GM21360 (cell line): ENCODE measurements around the gene CFDP1.
A peak's percentile ranks its signal among the peaks of the same experiment; 100 is the strongest.

ENCODE experiments used
- ATAC-seq: cut with Tn5 transposase; IDR thresholded peaks from one replicate; pipeline ENCODE4 v1.9.1; 2021; ENCODE audit warnings: mild to moderate bottlenecking, moderate library complexity; ENCODE audit not compliant: unreplicated experiment

CFDP1 gene

DNA sequence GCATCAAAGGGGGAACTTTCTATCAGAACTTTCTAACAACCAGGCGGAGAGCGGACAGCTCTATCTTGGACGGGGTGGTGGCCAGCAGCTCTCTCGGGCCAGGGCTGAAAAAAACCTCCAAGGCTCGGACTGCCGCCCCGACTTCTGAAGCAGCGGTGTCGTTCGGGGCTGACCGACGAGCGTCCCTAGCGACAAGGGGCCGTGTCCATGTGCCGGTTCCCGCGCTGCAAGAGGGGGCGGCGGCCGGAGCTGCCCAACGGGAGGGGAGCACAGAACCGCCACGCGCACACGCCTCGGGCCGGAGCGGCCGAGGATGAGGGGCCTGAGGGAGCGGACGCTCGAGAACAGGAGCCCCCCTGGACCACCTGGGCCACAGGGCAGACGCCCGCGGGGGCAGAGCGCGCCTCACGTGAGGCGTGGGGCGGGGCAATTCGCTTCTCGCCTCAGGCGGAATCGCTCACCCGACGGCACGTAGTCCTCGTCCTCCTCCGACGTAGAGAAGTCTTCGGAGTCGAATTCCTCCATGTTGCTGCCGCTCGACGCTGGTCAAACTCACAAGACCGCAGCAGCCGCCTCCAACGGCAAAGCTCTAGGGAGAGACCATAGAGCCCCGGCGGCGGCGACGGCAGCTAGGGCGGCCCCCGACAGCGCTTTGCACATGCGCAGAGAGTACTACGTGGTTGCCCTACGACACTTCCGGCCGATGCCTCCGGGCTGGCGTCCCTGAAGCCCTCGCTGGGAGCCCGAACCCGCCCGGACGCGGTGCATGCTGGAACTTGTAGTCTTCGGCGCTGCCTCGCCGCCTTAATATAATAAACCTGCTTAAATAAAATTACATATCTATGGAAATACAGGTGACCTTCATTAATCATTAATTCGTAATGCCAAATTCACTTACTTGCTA, at the start of gene CFDP1:
Gene CFDP1 (minus strand): TSS at position 676 of the 904 bp plus-strand sequence. CDS start 151 bp downstream, at position 525.
- ATAC-seq, result peak; percentile 92

DNA sequence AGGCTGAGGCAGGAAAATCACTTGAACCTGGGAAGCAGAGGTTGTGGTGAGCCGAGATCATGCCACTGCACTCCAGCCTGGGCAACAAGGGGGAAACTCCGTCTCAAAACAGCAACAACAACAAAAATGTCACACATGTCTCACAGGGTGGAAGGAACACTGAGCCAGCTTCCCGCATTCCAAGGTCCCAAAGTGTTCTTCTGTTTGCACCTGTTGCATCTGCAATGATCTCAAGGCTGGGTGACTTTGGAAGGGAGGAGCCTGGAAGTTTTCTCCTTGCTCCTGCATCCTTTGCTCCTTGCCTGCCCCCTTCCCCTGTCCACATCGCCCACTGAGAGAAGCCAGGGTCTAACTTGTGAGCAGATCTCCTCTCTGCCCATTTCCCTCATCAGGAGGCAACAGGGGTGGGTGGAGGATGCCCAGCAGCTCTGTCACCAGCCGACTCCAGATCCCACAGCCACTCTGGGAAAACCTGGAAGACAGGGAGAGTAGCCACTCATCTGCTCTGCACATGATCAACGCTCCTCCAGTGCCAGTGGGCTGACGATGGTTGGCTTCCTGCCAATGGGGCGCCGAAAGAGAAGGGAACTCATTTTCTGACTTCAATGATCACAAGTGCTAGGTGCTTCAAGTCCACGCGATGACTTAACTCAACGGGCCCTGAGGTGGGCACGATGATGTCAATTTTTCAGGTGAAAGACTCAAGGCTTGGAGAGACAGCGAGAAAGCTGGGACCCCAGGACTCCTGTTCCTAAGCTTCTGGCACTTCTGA, 49.3 kb upstream of the CFDP1 start:
- ATAC-seq, result no peak

GRCh38 chr16:75481475-75481874, 48.2 kb upstream of the CFDP1 start:
- ATAC-seq, result no peak

- no peak for ATAC-seq
Measured at GRCh38 chr16:75479421-75479990, 46.2 kb upstream of the CFDP1 start.

DNA sequence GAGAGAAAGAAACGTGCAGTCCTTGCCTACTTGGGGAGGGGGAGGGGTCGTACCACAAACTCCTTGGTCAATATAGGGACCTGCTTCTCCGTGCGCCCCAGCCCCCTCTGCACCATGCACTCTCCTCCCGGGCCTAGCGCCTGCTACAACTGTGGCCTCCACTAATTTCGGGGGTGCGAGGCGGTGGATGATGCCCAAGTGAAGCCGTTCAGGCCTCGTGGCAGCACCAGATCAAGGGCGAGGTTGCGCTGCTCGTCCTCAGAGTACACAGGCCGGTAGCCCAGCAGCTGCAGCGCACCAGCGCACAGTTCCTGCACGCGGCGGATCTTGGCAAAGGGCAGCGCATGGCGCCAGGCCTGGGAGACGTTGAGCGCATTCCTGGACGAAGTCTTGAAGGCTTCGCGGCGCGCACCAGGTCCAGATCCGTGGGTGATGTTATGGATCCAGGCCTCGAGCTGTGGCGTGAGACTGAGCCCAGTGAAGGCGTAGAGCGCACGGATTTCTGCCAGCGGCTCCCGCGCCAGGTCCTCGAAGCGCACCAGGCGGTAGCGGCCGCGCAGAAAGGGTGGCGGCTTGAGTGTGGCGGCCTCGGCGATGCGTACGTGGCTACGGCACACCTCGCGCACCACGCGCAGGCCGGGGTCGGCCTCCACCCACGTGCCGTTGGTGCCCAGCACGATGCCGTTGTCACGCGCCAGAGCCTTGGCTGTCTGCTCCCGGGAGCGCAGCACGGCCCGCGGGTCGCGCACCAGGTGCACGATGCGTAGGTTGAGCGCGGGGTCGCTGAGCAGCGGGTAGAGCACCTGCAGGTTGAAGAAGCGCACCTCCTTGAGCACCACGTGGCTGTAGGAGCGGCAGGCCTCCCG, 45.4 kb upstream of the CFDP1 start:
- ATAC-seq, result no peak

GRCh38 chr16:75477680-75478473, 44.6 kb upstream of the CFDP1 start:
- no peak for ATAC-seq

DNA sequence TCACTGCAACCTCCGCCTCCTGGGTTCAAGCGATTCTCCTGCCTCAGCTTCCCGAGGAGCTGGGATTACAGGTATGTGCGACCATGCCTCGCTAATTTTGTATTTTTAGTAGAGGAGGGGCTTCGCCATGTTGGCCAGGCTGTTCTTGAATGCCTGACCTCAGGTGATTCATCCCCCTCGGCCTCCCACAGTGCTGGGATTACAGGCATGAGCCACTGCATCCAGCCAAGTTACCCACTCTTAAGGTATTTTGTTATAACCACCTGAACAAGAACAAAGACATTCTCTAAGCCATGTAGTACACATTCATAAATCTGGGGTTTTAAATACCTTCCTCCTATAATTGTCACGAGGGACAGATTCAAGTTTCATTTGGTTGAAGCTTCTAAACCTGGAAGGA, 43.5 kb upstream of the CFDP1 start:
- no peak for ATAC-seq

GRCh38 chr16:75475420-75475847, 42.1 kb upstream of the CFDP1 start:
- ATAC-seq, result no peak

DNA sequence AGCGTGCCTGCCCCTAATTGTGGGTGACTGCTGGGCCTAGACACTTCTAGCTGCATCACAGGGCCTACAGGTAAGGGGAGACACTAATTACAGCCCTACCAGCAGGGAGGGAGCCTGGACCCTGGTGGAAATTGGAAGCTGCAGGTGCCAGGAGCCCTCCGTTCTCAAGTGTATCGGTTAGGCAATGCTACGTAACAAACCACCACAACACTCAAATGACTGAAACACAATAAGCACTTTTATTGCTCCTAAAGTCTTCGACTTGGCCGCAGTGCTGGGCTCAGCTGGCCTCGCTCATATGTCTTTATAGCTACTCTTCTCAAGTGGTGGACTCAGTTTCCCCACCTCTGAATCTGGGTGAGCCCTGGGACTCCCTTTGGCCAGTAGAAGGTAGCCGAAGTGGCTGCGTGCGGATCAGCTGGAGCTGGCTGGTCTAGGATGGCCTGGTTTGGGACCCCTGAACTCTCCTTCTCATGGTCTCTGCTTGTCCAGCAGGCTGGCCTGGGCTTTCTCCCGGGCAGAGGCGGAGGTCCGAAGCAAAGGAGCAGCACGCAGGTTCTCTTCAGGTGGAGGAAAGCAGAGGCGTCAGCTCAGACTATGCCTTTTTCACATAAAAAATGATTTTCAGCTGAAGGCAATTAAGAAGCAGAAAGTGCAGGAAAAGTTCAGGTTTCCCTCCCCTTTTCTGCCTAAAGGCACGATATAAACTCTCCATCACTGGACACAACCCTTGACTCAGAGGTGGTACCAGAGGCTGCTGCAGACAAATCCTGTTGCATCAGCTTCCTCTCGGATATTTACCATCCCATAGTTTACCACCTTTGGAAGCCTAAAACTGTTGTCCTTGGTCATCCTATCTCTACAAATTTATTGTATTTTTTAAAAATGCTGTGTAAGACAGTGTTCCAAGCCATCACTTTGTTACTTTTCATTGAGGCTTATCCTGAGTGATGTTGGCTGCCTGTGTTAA, 39.9 kb upstream of the CFDP1 start:
- ATAC-seq, result no peak

DNA sequence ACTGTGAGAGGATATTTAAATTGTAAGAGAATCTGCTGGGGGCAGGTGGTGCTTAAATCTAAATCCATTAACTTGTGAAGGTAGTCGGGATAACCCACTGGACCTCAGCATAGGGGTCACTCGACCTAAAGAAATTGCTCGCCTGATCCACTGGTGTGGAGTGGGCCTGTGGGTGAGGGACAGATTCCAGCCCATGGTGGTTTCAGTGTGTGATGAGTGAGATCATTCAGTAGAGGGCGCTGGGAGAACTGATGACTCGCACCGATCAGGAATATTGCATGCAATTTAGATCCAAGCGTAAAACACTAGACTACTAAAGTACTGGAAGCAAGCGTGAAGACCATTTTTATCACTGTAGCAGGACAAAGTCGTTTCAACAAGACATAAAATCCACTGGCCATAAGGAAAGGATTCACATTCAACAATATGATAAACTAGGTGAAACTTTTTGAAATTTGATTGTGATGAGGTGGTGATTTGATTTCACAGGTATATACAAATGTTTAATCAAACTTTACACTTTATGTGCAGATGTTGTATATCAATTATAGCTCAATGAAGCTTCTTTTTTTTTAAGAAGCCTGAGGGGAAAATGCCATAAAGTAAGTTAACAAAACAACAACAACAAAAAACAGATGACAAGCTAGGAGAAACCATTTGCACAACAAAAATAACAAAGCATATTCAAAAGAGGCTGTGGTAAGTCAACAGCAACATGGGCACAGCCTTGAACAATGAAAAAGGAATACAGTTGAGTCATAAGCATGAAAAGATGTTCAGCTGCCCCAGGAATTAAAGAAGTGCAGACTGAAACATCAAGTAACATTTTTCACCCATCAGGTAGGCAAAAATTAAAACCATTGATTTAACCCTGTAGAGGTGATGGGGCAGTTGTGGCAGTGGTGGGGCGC, 38.7 kb upstream of the CFDP1 start:
- peak; percentile 82 for ATAC-seq

DNA sequence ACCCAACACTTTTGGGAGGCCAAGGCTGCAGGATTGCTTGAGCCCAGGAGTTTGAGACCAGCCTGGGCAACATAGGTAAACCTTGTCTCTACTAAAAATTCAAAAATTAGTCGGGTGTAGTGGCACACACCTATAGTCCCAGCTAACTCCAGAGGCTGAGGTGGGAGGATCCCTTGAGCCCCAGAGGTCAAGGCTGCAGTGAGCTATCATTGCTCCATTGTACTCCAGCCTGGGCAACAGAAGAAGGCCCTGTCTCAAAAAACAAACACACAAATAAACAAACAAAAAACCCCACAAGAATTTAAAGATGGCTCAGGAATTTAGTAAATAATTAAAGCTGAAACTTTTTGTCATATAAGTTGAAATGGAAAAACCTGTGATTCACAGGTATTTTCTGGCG, 33.5 kb upstream of the CFDP1 start:
- ATAC-seq, result no peak

DNA sequence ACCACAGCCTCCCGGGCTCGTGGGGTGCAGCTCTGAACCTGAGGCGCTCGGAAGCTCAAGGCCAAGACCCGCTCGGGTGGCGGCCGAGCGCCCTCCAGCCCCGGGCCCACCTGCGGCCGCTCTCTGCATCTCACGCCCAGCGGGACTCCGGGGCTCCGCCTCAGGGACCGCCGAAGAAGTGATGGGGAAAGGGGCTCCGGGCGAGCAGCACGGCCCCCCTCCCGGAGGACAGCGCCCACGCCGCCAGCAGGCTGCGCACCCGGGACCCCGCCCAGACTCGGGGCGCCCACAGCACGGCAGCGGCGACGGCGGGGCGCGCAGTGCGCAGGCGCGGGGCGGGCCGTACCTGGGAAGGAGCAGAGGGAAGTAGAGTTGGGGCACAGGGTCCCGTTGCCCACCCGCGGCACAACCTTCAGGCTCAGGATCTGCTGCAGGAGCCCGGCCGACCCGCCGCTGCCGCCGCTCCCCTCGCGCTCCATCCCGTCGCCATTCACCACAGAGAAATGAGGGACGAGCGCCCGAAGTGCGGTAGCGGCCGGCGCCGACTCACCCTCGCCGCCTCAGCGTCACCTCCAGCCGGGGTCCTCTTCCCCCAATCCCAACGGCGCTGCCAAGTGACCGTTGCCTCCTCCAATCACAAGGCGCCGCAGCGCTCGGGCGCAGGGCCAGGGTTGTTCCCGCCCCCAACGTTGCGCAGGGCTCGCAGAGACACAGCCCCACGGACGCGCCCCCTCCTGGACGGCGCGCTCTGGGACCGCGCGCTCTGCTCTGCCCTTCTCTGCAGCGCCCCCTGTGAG, 31.0 kb upstream of the CFDP1 start, which contains the start of gene TMEM170A:
Gene TMEM170A (minus strand): TSS at position 568 of the 797 bp plus-strand sequence. CDS start 89 bp downstream, at position 479.
- ATAC-seq, result peak; percentile 94

DNA sequence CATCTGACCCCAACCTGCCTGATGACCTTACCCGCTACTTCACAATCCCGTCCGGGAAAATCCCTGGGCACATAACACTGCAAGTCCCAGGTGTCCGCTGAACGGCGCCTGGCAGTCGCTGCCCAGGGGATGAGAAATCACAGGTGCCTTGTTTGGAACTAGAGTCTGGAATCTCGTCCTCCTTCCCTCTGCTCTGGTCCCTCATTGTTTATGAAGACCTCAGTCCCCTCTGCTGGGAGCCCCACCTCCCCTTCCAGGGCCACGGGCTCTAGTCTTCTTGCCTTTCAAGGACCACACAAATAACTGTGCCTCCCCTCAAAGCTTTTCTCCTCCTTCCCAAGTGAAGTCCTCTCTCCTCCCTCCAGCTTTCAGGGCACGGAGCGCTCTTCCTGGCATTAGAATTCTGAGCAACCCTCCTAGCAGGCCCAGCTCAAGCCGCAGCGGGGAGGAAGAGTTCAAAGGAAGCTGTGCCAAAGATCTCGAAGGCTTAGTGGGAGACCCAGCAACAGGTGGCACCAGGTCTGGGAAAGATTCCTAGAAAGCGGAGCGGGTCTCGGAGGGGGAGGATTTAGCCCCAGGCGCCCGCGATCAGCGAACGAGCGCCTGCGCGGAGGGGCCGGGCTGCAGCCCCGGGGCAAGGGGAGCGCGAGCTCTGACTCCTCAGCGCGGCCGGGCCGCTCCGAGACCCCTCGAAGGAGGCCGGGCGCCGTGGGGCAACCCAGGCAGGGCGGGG, 30.3 kb upstream of the CFDP1 start:
- ATAC-seq, result peak; percentile 11

DNA sequence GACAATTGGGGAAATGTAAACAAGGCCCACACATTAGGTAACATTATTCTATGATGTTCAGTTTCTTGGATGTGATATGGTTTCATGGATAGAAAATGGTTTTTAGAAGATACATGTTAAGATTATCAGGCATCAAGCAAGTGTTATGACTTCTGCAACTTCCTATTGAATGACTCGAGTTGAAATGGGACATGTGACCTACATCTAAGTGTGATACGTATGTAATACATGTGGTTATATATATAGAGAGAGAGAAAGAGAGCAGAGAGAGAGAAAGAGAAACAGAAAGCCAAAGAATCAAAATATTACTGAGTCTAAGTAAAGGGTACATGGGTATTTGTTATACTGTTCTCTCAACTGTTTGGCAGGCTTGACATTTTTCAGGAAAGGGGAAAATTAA, 29.5 kb upstream of the CFDP1 start:
- ATAC-seq, result no peak

GRCh38 chr16:75461575-75461974, 28.3 kb upstream of the CFDP1 start:
- ATAC-seq, result no peak

DNA sequence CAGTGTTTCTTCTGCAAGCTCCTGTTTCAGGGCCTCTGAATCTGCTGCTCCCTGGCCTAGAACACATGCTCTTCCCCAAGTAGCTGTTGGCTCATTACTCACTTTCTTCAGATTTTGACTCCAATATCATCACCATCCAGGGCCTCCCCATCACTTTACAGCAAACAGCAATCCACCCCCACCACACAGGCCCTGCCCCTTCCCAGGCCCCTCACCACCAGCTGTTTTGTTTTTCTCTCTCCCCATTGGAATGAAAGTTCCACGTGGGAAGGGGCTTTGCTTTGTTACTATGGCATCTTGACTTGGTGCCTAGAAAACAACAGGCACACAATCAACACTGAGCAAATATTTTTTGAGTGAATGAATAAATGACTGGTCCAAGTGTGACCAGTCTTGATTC, 27.1 kb upstream of the CFDP1 start:
- no peak for ATAC-seq
